ENCODE data around the gene ZNF224.

Gene ZNF224

DNA sequence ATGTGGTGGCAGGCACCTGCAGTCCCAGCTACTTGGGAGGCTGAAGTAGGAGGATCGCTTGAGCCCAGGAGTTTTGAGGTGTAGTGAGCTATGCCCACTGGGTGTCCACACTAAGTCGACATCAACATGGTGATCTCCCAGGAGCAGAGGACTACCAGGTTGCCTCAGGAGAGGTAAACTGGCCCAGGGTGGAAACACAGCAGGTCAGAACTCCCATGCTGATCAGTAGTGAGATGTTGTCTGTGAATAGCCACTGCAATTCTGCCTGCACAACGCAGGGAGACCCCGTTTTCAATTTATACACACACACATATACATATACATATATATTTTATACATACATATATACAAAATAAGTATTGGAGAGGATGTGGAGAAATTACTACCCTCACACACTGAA is 2.1 kb upstream of the ZNF224 start:
- ChIA-PET CTCF (no interaction called here), POLR2A (interaction anchor here (1.1 kb wide), 1 partner anchor 72 kb away, joined by 4 read pairs; the partner anchor contains the start of gene ZNF226)
- DNase-seq (ENCODE audit: extremely low spot score) = no peak
- TF ChIP-seq HDGF (IDR thresholded peaks at IDR 0.05; ENCODE audit: borderline replicate concordance) = no peak
- TF ChIP-seq NFRKB (IDR thresholded peaks at IDR 0.05) = no peak
- TF ChIP-seq FOXK2 (IDR thresholded peaks at IDR 0.05) = no peak
- TF ChIP-seq SP1 (IDR thresholded peaks at IDR 0.05) = no peak
- no peak for TF ChIP-seq SUZ12 (IDR thresholded peaks at IDR 0.05)
- no peak for TF ChIP-seq CTBP1 (IDR thresholded peaks at IDR 0.05; ENCODE audit: borderline replicate concordance)
- TF ChIP-seq, protein P1, sequence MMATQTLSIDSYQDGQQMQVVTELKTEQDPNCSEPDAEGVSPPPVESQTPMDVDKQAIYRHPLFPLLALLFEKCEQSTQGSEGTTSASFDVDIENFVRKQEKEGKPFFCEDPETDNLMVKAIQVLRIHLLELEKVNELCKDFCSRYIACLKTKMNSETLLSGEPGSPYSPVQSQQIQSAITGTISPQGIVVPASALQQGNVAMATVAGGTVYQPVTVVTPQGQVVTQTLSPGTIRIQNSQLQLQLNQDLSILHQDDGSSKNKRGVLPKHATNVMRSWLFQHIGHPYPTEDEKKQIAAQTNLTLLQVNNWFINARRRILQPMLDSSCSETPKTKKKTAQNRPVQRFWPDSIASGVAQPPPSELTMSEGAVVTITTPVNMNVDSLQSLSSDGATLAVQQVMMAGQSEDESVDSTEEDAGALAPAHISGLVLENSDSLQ (IDR thresholded peaks at IDR 0.05) = no peak
- TF ChIP-seq TARDBP (IDR thresholded peaks at IDR 0.05) = no peak
- no peak for TF ChIP-seq ARNT (IDR thresholded peaks at IDR 0.05)
- TF ChIP-seq FOXA1 (IDR thresholded peaks at IDR 0.05) = no peak
- no peak for TF ChIP-seq LEF1 (IDR thresholded peaks at IDR 0.05; ENCODE audit: borderline replicate concordance)

DNA sequence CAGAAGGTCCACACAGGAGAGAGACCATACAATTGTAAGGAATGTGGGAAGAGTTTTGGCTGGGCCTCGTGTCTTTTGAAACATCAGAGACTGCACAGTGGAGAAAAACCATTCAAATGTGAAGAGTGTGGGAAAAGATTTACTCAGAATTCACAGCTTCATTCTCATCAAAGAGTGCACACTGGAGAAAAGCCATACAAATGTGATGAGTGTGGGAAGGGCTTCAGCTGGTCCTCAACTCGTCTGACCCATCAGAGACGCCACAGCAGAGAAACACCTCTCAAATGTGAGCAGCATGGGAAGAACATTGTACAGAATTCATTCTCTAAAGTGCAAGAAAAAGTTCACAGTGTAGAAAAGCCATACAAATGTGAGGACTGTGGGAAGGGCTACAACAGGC is 13.6 kb downstream of the ZNF224 start:
- TF ChIP-seq BHLHE40 (IDR thresholded peaks at IDR 0.05; ENCODE audit: borderline replicate concordance) (no peak), SUZ12 (IDR thresholded peaks at IDR 0.05) (no peak), ZNF384 (IDR thresholded peaks at IDR 0.05) (no peak), SP1 (IDR thresholded peaks at IDR 0.05) (no peak), ARNT (IDR thresholded peaks at IDR 0.05) (no peak)
- no peak for DNase-seq (ENCODE audit: extremely low spot score)
- ChIA-PET POLR2A (no interaction called here), CTCF (no interaction called here)

DNA sequence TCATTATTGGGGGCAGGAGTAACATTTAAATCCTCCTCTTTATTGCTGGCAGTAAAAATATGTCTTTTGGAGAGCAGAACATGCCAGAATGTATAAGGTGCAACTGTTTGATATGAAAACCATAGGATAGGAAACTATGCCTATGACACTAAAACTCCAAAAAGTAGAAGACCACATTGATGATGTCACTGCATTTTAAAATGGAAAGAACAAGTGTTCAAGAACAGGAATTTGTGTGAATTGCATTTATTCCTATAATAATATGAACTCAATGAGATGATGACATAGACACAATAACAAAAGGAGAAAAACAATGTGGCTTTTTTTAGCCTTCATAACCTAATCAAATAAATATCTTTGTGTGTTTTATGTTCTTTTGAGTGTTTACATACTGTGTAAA is 15.3 kb downstream of the ZNF224 start:
- ChIA-PET CTCF (no interaction called here), POLR2A (no interaction called here)
- DNase-seq (ENCODE audit: extremely low spot score) = no peak
- no peak for TF ChIP-seq ELF4 (IDR thresholded peaks at IDR 0.05)
- TF ChIP-seq, protein P1 (IDR thresholded peaks at IDR 0.05) = no peak
- no peak for TF ChIP-seq NFRKB (IDR thresholded peaks at IDR 0.05)
- no peak for TF ChIP-seq HDGF (IDR thresholded peaks at IDR 0.05; ENCODE audit: borderline replicate concordance)
- TF ChIP-seq TARDBP (IDR thresholded peaks at IDR 0.05) = no peak
- TF ChIP-seq L3MBTL2 (conservative IDR thresholded peaks at IDR 0.05) = no peak
- no peak for TF ChIP-seq ZNF384 (IDR thresholded peaks at IDR 0.05)
- no peak for TF ChIP-seq FOXM1 (IDR thresholded peaks at IDR 0.05; ENCODE audit: borderline replicate concordance)
- TF ChIP-seq SP1 (IDR thresholded peaks at IDR 0.05) = no peak
- TF ChIP-seq FOXK2 (IDR thresholded peaks at IDR 0.05) = no peak
- no peak for TF ChIP-seq SUZ12 (IDR thresholded peaks at IDR 0.05)
- TF ChIP-seq CTBP1 (IDR thresholded peaks at IDR 0.05; ENCODE audit: borderline replicate concordance) = no peak
- no peak for TF ChIP-seq FOXA1 (IDR thresholded peaks at IDR 0.05)
- no peak for TF ChIP-seq LEF1 (IDR thresholded peaks at IDR 0.05; ENCODE audit: borderline replicate concordance)
- no peak for TF ChIP-seq BHLHE40 (IDR thresholded peaks at IDR 0.05; ENCODE audit: borderline replicate concordance)
- TF ChIP-seq ARNT (IDR thresholded peaks at IDR 0.05) = no peak

DNA sequence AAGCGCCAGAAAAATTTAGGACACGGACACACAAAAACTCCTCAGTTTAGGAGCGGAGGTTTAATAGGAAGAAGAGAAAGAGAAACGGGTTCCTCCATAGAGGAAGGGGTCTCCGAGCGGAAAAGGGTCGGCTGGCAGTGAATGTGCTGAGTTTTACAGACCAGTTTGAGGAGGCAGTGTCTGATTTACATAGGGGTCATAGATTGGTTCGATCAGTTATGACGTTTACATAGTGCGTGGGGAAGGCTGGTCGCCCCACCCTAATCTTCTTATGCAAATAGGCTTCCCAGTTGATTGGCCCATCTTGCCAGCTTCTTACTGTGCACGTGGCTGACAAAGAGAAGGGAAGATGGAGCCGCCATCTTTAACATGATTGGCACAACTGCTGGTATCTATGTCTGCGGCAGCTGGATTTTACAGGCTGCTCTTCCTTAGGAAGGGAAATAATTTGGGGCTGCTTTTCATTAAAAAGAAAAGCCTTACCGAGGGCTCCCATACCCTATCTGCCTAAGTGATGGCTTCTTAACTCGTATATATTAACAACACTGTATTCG is 17.8 kb downstream of the ZNF224 start:
- ChIA-PET CTCF (no interaction called here), POLR2A (interaction anchor here (0.8 kb wide), 1 partner anchor 18 kb away, joined by 3 read pairs; the partner anchor contains the start of gene ZNF224)
- TF ChIP-seq SUZ12 (IDR thresholded peaks at IDR 0.05) = no peak
- TF ChIP-seq, protein P1 (IDR thresholded peaks at IDR 0.05) = no peak
- no peak for TF ChIP-seq TARDBP (IDR thresholded peaks at IDR 0.05)
- no peak for DNase-seq (ENCODE audit: extremely low spot score)

DNA sequence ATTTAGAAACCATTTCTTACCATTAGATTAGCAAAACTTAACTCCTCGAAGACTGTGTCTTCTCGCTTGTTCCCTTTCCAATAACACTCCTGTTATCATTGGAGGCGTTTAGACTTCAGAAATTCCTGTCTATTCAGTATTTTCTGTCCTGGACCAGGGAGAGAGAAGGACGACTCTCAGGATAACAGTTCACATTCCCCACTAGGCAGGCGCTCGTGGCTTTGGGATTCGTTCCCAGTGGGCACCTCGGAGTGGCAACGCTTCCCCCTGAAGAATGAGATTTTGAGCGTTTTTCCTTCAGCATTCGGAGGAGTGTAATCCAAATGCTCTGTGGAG is 18.6 kb downstream of the ZNF224 start:
- CTCF ChIA-PET = interaction anchor here (0.6 kb wide), 1 partner anchor 162 kb away, joined by 4 read pairs; the partner anchor contains the start of gene ZNF221
- POLR2A ChIA-PET = interaction anchor here (2.1 kb wide), 1 partner anchor 53 kb away, joined by 10 read pairs; the partner anchor contains the start of gene ZNF226

DNA sequence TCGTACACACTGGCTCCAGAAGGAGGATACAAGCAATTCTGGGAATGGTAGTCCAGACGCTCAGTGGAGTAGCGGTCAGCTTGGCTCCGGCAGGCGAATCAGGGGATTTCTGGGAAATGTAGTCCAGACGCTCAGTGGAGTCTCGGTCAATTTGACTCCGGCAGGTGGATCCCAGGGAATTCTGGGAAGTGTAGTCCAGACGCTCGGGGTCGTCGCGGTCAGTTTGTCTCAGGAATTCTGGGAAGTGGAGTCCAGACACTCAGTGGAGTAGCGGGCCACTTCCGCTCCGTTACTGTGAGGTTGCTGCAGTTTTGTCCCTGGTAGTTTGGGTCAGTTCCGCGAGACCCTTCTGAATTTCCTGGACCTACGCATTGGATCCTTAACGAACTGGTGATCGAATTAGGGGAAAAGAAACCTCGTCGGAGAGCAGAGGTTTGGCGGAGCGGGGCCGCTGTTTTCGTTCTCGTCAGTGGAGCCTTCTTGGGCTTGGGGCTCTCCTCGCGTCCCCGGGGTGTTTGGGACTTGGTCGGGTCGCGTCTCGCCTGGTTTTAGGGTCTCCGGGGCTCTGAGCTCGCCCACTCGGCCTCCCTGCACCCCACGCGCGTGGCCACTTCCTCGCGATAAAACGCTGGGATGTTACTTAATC is 19.1 kb downstream of the ZNF224 start, which contains the start of gene ZNF225:
Gene ZNF225, plus strand, starts transcription at position 262 of the 646 bp plus-strand sequence. CDS start 2,429 bp downstream, outside the sequence.
- CTCF ChIA-PET = interaction anchor here (0.6 kb wide), 1 partner anchor 162 kb away, joined by 4 read pairs; the partner anchor contains the start of gene ZNF221
- POLR2A ChIA-PET = interaction anchor here (1.1 to 2.1 kb wide), 3 partner anchors 29 to 99 kb away, joined by 3 to 10 read pairs (median 4); partner anchors contain the start of genes ZNF226 and ZNF227
- no peak for TF ChIP-seq BHLHE40 (IDR thresholded peaks at IDR 0.05; ENCODE audit: borderline replicate concordance)
- TF ChIP-seq ELF4 (IDR thresholded peaks at IDR 0.05) = peak; percentile 85
- peak; percentile 79 for TF ChIP-seq SUZ12 (IDR thresholded peaks at IDR 0.05)
- no peak for TF ChIP-seq FOXK2 (IDR thresholded peaks at IDR 0.05)
- TF ChIP-seq SP1 (IDR thresholded peaks at IDR 0.05) = no peak
- peak; percentile 89 for DNase-seq (ENCODE audit: extremely low spot score)

More for the DNA sequence above, 18.6 kb downstream of the ZNF224 start:
- TF ChIP-seq L3MBTL2 (conservative IDR thresholded peaks at IDR 0.05) (0 out of 2 replicates have a peak, but pooled peaks have one; percentile 27), ARNT (IDR thresholded peaks at IDR 0.05) (no peak), SUZ12 (IDR thresholded peaks at IDR 0.05) (no peak)
- DNase-seq (ENCODE audit: extremely low spot score) = no peak

Measured in HEK293T (cell line).